Fibroblast of pulmonary artery (primary cell): ENCODE results near the gene CCDC83.

ENCODE experiments used
- DNase-seq: peaks from one replicate; pipeline ENCODE4 v3.0.0-alpha.2; 2010; ENCODE audit warnings: low read depth
- H3K4me3 ChIP-seq: replicated peaks from 2 replicates; pipeline ENCODE4 v1.5.1; 2011; ENCODE audit warnings: low read depth, mild to moderate bottlenecking, control low read depth, low read length, moderate library complexity
- CTCF ChIP-seq: IDR thresholded peaks from 2 replicates; pipeline ENCODE4 v1.5.1; 2011; ENCODE audit warnings: mild to moderate bottlenecking, control low read depth, low read length, inconsistent platforms; ENCODE audit errors: missing control alignments

Gene CCDC83

DNA sequence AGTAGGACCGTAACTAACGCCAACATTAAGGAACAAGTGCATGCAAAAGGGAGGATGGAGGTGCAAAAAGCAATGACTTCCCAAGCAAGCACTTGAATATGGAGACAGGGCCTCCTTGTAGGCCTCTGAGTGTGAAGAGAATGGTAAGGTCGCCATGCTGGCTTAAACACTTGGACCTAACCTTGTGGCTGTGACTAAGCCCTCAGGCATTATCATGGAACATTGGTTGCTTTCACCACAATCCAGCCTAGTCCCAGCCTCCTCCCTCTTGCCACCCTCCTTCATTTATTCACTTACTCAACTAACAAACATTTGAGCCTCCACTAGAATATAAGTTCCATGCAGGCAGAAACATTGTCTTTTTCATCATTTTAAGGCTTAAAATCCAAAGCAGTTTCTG is 32.4 kb upstream of the CCDC83 start:
- no peak overlapping the region for H3K4me3 ChIP-seq
- peak; percentile 31 for DNase-seq
- TF ChIP-seq CTCF = no peak

DNA sequence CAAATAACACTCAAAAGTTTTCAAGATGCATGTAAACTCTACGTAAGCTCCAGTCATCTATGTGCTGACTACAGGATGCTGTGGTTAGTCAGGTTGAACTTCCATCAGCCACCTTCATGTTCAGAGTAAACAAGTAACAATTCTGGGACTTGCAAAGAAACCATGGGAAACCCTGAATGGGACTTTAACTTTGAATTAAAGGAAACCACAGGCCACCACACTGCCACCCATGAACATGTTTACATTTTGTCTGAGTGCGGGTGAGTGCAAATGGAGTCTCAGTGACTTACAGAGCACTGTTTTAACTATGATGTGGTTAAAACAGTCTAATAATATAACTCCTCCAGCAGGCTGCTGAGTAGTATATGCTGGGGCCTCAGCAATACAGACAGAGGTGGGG is 31.4 kb upstream of the CCDC83 start:
- no peak for DNase-seq
- no peak overlapping the region for H3K4me3 ChIP-seq
- no peak for TF ChIP-seq CTCF

DNA sequence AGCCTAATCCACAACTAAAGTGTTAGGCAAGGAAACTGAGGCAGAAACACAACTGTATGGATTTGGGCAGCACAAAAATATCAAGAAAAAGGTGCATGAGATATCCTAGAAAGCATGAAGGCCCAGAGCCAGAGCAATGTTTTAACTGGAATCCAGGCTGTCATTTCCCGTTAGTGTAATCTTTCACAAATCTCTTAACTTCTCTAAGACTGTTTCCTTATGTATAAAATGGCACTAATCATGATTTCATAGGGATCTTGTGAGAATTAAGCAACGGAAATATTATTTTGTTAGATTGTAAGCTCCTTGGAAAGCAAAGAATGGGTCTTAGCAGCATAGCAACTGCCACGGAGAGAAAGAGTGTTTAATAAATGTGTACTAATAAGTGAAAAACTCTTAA is 29.6 kb upstream of the CCDC83 start:
- DNase-seq = no peak
- no peak for TF ChIP-seq CTCF

GRCh38 chr11:85826116-85826855 is 28.9 kb upstream of the CCDC83 start:
- no peak overlapping the region for H3K4me3 ChIP-seq
- peak; percentile 30 for DNase-seq
- TF ChIP-seq CTCF = peak; percentile 53

More for the DNA sequence above, 29.6 kb upstream of the CCDC83 start:
- no peak overlapping the region for H3K4me3 ChIP-seq

GRCh38 chr11:85827748-85828639 is 27.2 kb upstream of the CCDC83 start:
- peak; percentile 75 for DNase-seq
- no peak overlapping the region for H3K4me3 ChIP-seq
- no peak for TF ChIP-seq CTCF

GRCh38 chr11:85828640-85828978 is 26.6 kb upstream of the CCDC83 start:
- no peak for DNase-seq
- TF ChIP-seq CTCF = no peak
- H3K4me3 ChIP-seq = no peak overlapping the region
